GM10847 (cell line): ENCODE results near the gene BCO2.
A peak's percentile ranks its signal among the peaks of the same experiment; 100 is the strongest.

Experiments used
- POLR2A ChIP-seq: IDR thresholded peaks from 2 replicates; pipeline ENCODE4 v1.6.1; 2011; ENCODE audit not compliant: insufficient read length; ENCODE audit errors: extremely low read depth

Gene BCO2

DNA sequence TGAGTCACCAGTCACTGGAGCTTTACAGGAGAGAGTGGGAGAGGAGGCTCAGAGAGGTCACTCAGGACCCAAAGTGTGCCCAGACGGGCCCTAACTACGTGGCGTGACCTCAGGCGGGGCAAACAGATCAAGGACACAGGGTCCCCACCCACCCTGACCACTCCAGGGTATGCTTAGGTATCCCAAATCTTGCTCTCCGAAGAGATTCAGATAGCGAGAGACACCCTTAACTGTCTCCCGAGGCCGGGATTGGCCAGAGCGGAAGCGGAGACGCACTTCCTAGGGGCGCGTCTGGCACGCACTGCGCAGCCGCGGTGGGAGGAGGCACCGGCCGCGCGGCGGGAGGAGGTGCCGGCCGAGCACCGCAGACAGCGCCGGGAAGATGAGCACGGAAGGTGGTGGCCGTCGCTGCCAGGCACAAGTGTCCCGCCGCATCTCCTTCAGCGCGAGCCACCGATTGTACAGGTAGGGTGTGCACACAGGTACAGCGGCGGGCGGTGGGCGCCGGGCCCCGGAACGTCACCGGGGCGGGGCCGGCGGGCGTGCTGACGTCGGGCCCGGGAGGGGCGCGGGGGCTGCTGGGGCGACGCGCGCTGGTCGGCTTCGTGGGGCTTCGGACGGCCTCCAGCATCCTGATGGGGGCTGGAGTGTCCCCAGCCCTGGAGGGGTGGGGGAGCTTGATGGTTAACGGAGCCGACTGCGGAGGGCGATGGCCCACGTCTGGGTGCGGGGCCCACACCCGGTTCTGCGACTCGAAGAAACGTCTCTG is 50.9 kb downstream of the BCO2 start, which contains the start of gene PTS:
Gene PTS, plus strand, starts transcription at position 367 of the 769 bp plus-strand sequence. Its CDS starts 16 bp downstream, at position 383.
- TF ChIP-seq POLR2A = peak; percentile 85

DNA sequence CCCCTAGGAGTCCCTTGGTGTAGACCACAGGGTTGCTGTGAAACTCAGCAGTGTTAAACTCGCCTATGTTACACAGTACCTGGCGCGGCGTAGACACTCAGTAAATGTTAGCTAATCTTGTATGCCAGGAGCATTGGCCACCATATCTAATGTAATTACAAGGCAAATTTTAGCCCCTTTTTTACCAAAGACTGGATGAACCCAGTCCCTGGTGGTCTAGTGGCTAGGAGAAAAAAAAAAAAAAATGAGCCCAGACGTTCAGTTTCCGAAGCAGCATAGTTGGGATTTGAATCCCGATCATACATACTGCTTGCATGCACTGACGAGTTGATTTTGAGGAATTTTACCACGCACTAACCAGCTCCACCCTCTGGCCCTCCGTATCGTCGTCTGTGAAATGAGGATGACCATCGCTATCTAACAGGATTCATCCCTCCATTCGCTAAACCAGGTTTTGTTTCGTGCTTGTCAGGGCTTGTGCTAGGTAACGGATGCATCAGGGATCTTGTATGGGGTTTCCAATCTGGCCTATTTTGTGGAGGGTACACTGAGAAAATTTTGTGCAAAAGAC is 51.6 kb downstream of the BCO2 start:
- no peak for TF ChIP-seq POLR2A

DNA sequence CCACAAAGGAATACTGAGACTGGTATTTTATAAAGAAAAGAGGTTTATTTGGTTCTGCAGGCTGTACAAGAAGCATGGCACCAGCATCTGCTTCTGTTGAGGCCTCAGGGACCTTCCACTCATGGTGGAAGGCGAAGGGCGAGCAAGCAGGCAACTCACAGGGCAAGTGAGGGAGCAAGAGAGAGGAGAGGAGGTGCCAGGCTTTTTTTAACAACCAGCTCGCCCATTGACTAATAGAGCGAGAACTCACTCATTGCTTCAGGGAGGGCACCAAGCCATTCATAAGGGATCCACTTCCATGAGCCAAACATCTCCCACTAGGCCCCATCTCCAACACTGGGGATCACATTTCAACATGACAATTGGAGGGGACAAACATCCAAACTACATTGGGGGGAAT is 52.2 kb downstream of the BCO2 start:
- TF ChIP-seq POLR2A = no peak

DNA sequence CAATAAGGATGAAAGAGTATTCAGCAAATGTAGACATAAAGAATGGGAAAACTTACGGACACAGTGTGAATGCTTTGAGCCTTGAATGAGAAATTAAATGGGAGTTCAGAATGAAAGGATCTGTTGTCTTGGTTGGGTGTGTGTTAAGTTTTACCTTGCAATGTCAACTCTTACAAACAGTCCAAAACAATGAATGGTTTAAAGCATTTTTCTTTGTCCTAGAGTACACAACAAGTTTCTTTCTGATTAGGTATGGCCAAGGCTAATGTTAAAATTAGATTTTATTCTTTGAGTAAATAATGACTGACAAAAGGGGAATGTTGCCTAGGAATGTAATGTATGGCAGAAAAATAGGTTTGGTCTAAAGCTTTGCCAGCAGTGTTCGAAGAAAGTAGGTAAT is 53.4 kb downstream of the BCO2 start:
- TF ChIP-seq POLR2A = no peak

DNA sequence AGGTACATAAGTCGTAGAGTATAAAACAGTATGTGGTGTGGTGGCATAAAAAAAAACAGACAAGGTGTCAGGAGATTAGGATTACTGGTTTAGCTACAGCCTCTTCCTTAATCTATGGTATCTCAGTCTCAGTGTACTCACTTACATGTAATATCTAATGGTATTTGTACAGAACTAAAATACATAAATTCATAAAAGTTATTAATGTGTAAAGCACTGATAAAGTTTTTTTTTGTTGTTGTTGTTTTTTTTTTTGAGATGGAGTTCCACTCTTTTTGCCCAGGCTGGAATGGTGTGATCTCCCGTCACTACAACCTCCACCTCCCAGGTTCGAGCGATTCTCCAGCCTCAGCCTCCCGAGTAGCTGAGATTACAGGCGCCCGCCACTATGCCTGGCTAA is 53.8 kb downstream of the BCO2 start:
- no peak for TF ChIP-seq POLR2A

DNA sequence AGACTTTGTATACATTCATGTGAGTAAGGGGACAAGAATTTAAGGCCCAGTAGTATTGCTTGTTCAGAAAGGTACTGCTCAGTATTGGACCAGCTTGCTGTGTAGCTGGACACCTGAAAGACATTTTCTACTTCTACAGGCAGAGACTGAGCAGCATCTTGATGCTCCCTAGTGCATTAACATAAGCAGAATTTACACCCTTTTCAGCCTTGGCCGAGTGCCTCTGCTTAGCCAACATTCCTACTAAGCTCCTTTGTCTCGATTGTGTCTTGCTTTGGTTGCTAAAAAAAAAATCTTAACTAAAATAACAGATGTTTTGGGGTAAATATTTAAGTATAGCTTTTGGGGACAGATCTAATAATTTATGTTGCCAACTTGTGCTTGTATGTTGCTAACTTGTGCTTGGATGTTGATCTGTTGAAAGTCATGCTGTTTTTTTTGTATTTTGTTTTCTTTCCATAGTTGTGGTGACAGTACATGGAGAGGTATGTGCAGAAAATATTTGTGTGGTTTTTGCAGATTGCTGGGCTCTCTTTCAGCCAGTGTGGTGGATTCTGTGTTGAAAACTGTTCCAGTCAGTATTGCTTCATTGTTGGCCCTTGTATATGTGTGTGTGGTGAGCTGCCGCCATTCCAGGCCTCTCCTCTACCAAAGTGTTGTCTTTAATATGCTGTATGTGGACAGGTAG is 54.6 kb downstream of the BCO2 start:
- TF ChIP-seq POLR2A = no peak

DNA sequence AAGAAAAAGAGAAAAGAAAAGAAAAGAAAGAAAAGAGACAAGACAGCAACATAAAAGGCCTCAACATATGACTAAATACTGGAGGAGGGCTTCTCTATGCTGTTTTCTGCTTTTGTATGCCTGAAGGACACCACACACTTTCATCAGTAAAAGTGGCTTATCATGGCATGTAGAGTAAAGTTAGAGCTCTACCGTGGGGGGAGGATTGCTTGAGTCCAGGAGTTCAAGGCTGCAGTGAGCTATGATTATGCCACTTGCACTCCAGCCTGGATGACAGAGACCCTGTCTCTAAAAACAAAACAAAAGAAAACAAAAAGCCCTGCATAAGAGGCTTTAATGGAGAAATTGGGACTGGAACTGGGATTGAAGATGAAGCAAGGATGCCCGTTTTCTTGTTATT is 56.6 kb downstream of the BCO2 start:
- no peak for TF ChIP-seq POLR2A

DNA sequence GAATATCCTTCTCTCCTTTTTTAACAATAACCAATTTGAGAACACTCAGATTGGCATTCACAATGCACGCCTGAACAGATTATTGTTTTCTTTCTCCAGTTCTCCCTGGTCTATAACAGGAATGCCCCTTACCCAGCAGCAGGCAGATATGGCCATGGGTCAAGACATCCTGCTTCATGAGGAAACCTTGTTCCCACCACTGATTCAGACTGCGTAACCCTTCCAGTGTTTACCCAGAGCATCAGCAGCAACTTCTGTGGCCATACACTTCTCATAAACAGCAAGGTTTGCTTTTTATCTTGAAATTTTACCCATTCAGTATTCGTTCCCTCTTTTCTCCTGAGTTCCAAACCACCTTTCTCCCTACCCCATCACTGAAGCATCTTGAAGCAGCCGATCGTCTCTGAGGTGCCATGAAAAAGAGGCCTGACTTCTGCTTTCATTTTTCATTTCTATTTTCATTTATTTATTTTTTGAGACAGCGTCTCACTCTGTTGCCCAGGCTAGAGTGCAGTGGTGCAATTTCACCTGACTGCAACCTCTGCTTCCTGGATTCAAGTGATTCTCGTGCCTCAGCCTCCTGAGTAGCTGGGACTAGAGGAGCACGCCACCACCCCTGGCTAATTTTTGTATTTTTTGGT is 60.6 kb downstream of the BCO2 start:
- TF ChIP-seq POLR2A = no peak

DNA sequence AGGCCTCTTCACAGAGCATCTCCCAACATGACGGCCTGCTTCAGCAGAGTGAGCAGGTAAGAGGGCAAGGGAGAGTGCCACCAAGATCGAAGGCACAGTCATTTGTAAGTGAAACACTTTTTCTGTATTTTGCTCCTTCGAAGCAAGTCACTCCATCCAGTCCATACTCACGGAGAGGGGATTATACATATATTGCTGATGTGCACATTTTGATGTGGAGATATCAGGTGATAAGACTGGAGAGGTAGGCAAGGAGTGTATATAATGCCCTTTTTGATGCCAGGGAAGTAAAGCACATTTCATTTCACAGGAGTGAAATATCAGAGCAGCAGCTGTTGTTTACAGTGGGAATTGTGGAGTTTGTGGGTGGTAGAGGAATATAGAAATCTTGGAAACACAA is 62.1 kb downstream of the BCO2 start:
- TF ChIP-seq POLR2A = no peak

DNA sequence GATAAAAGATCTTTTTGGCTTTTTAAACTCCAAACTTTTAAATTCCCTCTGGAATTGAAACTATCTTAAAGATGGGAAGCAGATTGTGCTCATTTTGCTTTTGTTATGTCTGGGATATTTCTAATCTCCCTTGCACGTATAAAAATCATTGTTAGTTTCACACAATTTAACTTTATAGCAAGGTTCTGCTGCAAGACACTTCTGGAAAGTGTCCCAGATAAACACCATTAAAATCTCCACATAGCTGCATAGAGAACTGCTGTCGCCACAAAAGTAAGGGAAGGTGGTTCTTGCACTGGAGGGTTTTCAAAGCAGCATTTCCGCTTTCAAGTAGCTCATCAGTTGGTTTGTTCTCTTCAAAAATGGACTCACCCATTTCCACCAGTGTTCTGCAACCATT is 62.7 kb downstream of the BCO2 start:
- no peak for TF ChIP-seq POLR2A

DNA sequence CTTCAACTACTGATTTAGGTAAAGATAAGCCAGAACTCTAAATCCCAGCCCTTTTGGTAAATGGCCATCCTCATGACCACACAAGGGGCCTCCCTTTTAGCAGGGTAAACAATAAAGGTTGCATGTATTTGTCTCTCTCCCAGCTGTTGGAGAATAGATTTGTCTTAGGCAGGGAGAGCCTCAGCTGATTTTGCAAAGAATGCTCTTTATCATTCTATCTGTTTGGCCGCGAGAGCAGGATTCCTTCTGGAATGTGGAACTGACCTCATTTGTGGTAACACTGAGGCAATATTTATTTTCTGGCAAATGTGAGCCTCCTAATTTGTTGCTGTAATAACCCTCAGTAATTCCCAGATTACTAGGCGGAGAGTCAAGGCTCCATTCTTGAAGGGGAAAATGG is 66.2 kb downstream of the BCO2 start:
- TF ChIP-seq POLR2A = no peak

DNA sequence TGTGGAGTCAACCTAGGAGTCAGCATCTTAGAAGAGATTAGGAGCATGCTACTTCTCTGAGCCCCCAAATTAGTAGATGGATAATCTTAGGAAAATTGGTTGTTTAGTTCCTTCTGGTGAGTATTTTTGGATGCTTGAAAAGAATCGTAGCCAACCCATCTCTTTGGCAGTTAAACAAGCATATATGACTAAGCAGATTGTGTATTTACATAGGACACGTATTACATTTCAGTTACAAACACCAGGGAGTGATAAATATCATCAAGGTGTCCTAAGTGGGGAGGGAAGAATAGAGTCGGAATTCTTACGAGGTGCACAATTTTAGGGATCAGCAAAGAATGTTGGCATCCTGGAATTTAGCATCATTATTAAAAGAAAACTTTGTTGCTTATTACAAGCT is 71.9 kb downstream of the BCO2 start:
- no peak for TF ChIP-seq POLR2A

DNA sequence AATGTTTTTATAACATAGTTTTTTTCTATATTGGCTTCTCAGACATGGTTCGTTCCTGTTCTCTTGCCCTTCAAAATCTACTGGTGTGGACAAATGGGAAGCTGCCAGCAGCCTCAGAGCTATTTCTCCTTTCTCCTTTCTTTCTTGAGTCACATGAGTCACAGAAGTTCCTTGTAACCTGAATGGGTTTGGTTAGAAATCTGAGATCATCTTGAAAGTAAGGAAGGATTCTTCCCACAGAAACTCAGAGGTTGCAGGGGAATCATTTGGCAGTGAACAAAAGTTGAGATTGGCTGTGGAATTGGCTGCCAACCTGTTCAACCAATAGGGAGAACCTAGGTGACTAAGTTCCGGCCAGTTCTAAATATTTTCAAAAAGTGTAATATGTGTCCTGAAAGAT is 72.9 kb downstream of the BCO2 start:
- no peak for TF ChIP-seq POLR2A

DNA sequence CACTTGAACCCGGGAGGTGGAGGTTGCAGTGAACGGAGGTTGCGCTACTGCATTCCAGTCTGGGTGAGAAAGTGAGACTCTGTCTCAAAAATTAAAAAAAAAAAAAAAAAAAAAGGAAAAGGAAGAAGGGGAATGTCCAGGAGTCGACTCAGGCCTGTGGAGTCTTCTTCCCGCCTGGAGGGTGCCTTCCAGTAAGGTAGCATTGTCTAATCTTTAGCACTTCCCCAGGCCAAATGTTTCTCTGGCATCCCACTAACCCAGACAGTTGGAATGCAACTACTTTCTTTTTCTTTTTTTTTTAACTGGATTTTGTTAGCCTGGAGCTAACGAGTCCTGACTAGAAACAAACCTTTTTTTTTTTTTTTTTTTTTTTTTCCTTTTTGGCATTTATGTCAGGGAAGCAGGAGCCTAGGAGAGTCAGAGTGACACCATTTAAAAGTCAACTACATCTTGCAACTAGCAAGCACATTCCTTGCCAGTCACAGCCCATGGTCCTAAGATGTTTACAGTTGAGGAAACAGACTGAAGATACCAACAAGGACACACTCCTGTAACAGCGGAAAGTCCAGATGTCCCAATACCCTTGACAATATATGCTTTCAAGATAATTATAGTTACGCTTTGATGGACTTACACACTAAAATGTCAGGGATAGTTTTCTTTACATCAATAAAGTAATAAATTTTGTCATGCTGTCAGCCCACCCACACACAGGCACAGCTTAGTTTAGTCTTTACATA is 74.7 kb downstream of the BCO2 start:
- no peak for TF ChIP-seq POLR2A

DNA sequence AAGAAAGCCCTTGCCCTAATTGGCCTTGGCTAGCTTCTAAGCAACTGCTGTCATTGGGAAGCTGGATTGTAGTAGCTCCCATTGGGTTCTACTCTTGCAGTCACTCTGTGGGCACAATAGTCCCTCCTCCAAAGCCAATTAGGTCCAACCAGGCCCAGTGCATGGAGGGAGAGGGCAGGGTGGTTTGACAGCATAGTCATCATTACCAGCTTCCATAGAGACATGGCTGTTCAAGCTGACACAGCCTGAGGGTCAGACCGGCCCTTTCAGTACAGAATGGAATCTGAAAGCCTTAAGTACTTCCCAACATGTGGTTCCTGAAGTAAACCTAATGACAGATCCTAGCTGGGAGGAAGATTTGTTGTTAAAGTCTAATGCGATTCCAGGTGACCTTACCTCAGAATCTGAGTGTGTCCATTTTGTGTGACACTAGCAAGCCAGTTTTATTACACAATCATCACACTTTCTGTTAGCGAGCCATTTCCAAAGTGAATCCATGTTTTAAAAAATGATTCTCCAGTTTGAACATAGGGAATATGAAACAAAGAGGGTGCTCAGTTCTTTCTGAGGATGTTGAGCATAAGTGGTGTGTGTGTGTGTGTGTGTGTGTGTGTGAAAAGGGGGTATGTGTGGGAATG is 78.4 kb downstream of the BCO2 start:
- no peak for TF ChIP-seq POLR2A
